ENCODE data around the gene GNAZ.
"Not testable (repeated sequence)": the region's sequence is repeated elsewhere in the genome, so short reads cannot be mapped to it uniquely, and the experiment has no call there.

The GNAZ gene

GRCh38 chr22:23026777-23027176 is 43.5 kb upstream of the GNAZ start:
- no peak overlapping the region for H3K4me3 ChIP-seq (replicated peaks; ENCODE audit: insufficient read depth, low read length)
- no peak overlapping the region for H3K27ac ChIP-seq (replicated peaks)
- TF ChIP-seq CTCF (IDR thresholded peaks at IDR 0.05; ENCODE audit: insufficient read depth, low read length) (no peak), POLR2AphosphoS5 (IDR thresholded peaks at IDR 0.05; ENCODE audit: low read depth) (no peak), SPI1 (IDR thresholded peaks at IDR 0.05; ENCODE audit: borderline replicate concordance, low read depth) (no peak), GABPA (IDR thresholded peaks at IDR 0.05; ENCODE audit: low read depth) (no peak), REST (IDR thresholded peaks at IDR 0.05; ENCODE audit: insufficient replicate concordance, low read depth) (no peak)
- no peak for DNase-seq (ENCODE audit: low read depth in 1 of 2, low spot score in 1 of 2)
- no peaks in the 10 kb centered on the region for H3K27me3 ChIP-seq (ENCODE audit: insufficient read depth, poor library complexity, severe bottlenecking)

DNA sequence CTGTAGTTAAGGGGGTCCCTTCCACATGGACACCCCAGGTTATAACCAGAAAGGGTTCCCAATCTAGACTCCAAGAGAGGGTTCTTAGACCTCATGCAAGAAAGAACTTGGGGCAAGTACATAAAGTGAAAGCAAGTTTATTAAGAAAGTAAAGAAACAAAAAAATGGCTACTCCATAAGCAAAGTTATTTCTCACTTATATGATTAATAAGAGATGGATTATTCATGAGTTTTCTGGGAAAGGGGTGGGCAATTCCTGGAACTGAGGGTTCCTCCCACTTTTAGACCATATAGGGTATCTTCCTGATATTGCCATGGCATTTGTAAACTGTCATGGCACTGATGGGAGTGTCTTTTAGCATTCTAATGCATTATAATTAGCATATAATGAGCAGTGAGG is 42.5 kb upstream of the GNAZ start:
- not testable (repeated sequence) for H3K27me3 ChIP-seq (ENCODE audit: insufficient read depth, poor library complexity, severe bottlenecking); H3K4me3 ChIP-seq (replicated peaks; ENCODE audit: insufficient read depth, low read length); H3K27ac ChIP-seq (replicated peaks); DNase-seq (ENCODE audit: low read depth in 1 of 2, low spot score in 1 of 2)

DNA sequence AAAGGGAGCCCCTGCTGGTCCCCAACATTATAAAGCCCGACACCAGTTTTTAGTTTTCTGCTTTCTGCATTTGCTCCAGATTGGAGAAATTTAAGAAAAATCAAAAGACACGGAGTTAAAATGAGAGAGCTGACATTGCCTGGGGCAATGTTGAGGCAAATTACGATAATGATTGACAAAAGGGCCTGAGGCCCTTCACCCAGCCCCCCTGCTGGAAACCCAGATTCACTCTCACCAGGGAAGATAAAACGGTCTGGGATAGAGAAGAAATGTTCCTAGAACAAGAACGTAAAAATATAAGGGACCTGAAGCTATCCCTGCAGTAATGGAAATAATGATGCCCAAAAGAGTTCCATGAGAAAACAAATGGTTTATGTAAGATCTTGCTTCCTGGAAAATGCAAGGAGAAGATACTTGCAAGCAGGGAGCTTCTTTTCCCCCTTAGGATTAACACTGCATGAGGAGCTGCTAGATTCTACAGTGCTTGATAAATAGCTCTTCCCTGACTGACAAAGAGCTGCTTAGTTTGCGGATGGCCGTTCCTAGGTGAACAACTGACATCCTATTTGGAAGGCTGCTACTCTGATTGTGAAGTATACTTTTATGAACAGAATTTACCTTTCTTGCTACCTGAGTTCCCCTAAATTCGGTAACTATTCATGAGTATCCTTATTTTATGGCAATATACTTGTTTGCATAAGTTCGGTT is 40.6 kb upstream of the GNAZ start:
- peaks cover 2% of the 10 kb centered on the region for H3K27me3 ChIP-seq (ENCODE audit: insufficient read depth, poor library complexity, severe bottlenecking)
- no peak overlapping the region for H3K27ac ChIP-seq (replicated peaks)
- TF ChIP-seq REST (IDR thresholded peaks at IDR 0.05; ENCODE audit: insufficient replicate concordance, low read depth) (no peak), SPI1 (IDR thresholded peaks at IDR 0.05; ENCODE audit: borderline replicate concordance, low read depth) (no peak), CTCF (IDR thresholded peaks at IDR 0.05; ENCODE audit: insufficient read depth, low read length) (no peak), GABPA (IDR thresholded peaks at IDR 0.05; ENCODE audit: low read depth) (no peak), POLR2AphosphoS5 (IDR thresholded peaks at IDR 0.05; ENCODE audit: low read depth) (no peak)
- no peak overlapping the region for H3K4me3 ChIP-seq (replicated peaks; ENCODE audit: insufficient read depth, low read length)
- DNase-seq (ENCODE audit: low read depth in 1 of 2, low spot score in 1 of 2): no peak

DNA sequence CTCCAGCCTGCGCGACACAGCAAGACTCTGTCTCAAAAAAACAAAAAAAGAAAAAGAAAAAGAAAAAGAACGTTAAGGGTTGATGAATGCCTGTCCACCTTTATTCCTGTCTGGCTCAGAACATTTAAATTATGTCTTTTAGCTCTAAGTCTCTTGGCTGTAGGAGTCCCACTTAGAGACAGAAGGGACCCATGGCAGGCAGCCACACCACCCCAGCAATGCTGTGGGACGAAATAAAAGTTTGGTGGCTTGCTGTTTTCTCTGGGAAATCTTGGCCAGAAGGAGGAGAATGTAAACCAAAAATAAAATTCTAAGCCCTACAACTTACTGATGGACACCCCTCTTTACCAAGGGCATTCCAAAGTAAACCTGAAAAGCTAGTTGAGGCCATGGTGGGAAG is 38.9 kb upstream of the GNAZ start:
- Histone ChIP-seq H3K27me3 (ENCODE audit: insufficient read depth, poor library complexity, severe bottlenecking) (peaks cover 2% of the 10 kb centered on the region), H3K4me3 (replicated peaks; ENCODE audit: insufficient read depth, low read length) (no peak overlapping the region), H3K27ac (replicated peaks) (no peak overlapping the region)
- DNase-seq (ENCODE audit: low read depth in 1 of 2, low spot score in 1 of 2): no peak
- no peak for TF ChIP-seq SPI1 (IDR thresholded peaks at IDR 0.05; ENCODE audit: borderline replicate concordance, low read depth)
- no peak for TF ChIP-seq POLR2AphosphoS5 (IDR thresholded peaks at IDR 0.05; ENCODE audit: low read depth)
- no peak for TF ChIP-seq CTCF (IDR thresholded peaks at IDR 0.05; ENCODE audit: insufficient read depth, low read length)
- TF ChIP-seq GABPA (IDR thresholded peaks at IDR 0.05; ENCODE audit: low read depth): no peak
- TF ChIP-seq REST (IDR thresholded peaks at IDR 0.05; ENCODE audit: insufficient replicate concordance, low read depth): no peak

Measured in HL-60 (cell line).